GM23338 (cell line): ENCODE results near the gene NHLH1.

Experiments
- CREB1 ChIP-seq: fragments of 250-450 bp; sonication (Bioruptor Pico); IDR thresholded peaks from 2 replicates; pipeline ENCODE4 v1.5.0; 2020; ENCODE audit warnings: low read depth, mild to moderate bottlenecking, moderate library complexity
- CTCF ChIP-seq, 2 experiments: fragments of 200-600 bp in 1 of 2; sonication (generic) in 1 of 2; conservative IDR thresholded peaks; 2 replicates each; pipeline versions ENCODE4 v1.5.1 to v1.6.1; 2016 to 2017; ENCODE audit warnings: antibody characterized with exemption in 2 of 2, low read depth in 2 of 2, mild to moderate bottlenecking in 2 of 2, moderate library complexity in 1 of 2

GRCh38 chr1:160344936-160345335, 21.9 kb upstream of the NHLH1 start:
- TF ChIP-seq CTCF (conservative IDR thresholded peaks at IDR 0.05; ENCODE audit: low read depth in 2 of 2) (no peak), CREB1 (CRISPR knock-in tag) (no peak)
